ENCODE data around the gene KHDRBS1.
A peak's percentile ranks its signal among the peaks of the same experiment; 100 is the strongest.
"Not testable (repeated sequence)": the region's sequence is repeated elsewhere in the genome, so short reads cannot be mapped to it uniquely, and the experiment has no call there.

Gene KHDRBS1

DNA sequence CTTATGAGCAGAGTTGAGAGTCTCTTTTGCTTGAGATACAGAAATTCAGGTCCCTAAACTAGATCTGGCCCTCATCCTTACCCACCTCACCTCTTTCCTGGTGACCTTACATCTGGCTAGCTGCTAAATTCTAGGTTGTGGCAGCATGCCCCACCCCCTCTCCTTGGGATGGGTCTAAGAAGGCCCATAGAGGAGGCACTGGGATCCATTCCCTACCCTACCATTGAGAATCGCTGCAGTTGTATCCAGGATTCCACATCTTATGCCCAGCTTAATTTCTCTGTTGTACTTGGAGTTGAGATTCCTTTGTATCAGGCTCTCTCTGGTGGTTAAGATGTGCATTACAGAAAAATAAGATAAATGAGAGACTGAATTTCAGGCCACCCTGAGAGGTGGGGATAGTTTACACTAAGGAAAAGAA lies 49.6 kb downstream of the KHDRBS1 start:
- no peak for DNase-seq (ENCODE audit: low read depth in 3 of 3, low spot score in 1 of 3)

DNA sequence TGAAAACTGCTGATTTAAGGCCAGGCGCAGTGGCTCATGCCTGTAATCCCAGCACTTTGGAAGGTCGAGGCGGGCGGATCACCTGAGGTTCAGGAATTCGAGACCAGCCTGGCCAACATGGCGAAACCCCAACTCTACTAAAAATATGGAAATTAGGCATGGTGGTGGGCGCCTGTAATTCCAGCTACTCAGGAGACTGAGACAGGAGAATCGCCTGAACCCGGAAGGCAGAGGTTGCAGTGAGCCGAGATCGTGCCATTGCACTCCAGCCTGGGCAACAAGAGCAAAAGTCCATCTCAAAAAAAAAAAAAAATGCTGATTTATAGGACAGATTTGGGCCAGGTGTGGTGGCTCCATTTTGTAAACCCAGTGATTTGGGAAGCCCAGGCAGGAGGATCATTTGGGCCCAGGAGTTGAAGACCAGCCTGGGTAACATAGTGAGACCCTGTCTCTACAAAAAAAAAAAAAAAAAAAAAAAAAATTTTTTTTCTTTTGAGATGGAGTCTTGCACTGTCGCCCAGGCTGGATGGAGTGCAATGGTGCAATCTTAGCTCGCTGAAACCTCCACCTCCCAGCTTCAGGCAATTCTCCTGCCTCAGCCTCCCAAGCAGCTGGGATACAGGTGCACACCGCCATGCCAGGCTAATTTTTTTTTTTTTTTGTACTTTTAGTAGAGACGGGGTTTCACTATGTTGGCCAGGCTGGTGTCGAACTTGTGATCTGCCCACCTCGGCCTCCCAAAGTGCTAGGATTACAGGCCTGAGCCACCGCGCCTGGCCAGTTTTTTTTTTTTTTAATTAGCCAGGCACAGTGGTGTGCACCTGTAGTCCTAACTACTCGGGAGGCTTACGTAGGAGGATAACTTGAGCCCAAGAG lies 52.2 kb downstream of the KHDRBS1 start:
- DNase-seq (ENCODE audit: low read depth in 3 of 3, low spot score in 1 of 3): not testable (repeated sequence)

DNA sequence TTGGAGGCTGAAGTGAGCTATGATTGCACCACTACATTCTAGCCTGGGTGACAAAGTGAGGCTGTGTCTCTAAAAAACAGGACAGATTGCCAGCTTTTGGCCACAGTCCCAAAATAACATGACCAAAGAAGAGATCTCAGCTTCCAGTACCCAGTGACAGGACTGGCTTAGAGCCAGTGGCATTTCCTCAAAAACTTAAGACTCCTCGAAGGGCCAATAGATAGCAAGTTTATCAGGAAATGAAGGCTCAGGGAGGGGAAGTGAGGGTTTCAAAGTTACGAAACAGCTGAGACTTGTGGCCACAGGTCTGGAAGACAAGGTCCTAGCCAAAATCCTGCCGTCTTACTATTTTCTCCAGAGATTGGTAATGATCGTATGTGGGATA lies 52.8 kb downstream of the KHDRBS1 start:
- DNase-seq (ENCODE audit: low read depth in 3 of 3, low spot score in 1 of 3): no peak

DNA sequence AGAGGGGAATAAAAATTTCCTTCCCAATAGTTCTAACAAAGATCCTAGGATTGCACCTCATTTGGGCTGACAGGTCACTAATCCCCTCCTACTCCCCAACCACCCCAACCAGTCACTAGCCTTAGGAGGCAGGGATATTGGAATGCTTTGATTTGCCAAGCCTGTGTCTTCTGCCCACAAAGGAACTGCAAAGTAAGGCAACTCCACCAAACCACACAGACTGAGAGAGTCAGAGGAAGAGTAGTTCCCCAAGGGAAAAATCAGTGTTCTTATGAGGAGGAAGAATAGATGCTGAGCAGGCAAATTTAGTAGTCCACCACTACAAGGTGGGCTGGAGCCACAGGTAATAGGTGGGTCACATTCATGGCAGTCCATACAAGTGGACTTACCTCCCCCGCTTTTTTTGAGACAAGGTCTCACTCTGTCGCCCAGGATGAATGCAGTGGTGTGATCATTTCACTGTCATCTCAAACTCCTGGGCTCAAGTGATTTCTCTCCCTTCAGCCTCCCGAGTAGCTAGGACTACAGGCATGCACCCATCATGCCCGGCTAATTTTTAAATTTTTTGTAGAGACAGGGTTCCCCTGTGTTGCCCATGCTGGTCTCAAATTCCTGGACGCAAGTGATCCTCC lies 55.4 kb downstream of the KHDRBS1 start:
- DNase-seq (ENCODE audit: low read depth in 3 of 3, low spot score in 1 of 3): no peak

DNA sequence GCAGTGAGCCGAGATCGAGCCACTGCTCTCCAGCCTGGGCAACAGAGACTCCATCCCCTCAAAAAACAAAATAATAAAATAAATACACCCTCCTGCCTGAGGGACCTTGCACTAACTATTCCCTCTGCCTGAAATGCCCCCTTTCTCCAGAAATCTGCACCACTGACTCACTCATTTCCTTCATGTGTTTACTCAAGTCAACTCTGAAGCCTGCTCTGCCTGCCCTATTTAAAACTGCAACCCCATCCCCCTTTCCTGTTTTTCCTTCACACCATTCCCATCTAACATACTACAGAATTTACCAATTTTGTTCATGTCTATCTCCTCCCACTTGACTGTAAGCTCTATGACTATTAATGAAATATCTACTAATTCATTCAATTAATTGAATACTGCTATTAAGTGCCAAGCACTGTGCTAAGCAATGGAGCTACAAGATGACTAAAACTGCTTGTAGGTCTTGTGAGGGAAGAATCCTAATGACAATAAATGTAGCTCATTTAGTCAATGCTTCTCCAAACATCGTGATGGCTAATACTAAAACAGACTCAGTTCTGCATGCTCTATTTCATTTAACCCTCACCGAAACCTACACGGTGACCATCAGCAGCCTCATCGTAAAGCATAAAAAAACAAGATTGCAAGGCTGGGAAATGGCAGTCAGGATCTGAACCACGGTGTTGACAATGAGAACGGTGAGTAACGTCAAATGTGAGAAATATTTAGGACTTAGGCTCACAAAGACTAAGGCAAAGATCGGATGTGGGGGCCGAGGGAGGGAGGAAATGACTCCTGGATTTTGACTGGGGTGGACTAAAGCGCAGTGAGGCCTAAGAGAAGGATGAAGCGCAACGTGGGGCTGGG lies 58.3 kb downstream of the KHDRBS1 start:
- DNase-seq (ENCODE audit: low read depth in 3 of 3, low spot score in 1 of 3): no peak

DNA sequence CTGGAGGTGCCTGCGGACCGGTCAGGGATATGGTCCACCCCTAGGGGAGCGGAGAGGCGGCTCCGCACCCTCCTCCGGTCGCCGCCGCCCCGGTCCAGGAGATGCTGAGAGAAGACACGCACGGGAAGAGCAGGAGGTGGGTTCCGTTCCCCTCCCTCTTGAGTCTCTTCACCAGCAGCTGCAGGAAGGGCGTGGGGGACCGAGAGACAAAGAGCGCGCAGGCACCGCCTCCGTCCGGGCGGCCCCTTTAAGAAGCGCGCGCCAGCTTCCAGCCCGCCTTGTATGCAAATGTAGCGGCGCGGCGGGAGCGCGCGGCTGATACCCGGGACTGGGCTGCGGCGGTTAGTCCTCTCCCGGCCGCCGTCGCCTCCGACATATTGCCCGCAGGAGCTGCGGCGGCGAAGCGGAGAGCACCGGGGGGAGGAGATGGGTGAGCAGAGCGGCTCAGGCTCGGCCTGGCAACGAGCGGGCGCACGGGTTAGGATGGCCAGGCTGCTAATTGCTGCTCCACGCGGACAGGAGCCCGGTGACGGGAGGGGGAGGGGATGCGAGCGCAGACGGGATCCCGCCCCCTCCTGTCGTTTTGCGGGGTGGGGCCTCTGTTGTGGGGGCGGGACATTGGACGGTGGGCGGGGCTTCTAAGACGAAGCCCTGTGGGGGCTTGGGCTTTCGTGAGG lies 59.1 kb downstream of the KHDRBS1 start, which contains the start of gene TMEM39B:
TSS of gene TMEM39B (plus strand) at position 318 of the 677 bp plus-strand sequence. CDS start at position 427, 109 bp downstream.
- peak; percentile 81 to 84 (median 82) for DNase-seq (ENCODE audit: low read depth in 3 of 3, low spot score in 1 of 3)

DNA sequence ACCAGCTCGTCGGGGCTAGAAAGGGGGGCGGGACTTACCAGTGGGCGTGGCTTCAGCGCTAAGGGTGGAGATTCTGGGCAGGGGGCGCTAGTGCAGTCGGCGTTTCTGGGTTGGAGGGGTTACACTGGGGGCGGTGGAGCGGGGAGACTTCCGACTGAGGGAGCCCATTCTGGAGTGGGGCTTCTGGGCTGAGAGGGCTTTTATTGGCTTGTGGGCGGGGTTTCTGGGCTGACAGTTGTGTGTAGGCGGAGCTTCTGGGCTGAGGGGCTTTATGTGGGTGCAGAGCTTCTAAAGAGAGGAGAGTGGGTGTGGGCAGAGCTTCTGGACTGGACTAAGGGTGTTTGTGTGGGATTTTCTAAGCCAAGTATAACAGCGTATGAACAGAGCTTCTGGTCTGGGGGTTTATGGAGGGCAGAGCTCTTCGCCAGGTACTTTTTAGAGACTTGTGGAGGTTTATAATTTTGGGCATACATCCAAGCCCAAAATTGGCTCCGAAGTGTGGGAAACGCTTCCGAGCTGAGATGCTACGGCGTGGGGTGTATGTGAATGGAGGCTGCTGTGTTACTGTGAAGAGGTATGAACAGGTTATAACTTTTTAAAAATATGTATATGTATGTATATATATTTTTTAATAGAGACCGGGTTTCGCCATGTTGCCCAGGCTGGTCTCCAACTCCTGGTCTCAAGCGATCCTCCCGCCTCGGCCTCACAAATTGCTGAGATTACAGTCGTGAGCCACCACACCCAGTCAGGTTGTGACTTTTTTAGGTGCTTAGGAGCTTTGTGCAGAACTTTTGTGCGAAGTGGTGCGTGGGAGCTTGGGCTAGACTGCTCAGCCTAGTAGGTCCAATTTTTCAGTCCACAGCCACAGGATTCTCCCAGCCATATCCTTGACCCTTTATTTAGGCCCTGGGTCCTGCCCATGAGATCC lies 59.9 kb downstream of the KHDRBS1 start:
- no peak for DNase-seq (ENCODE audit: low read depth in 3 of 3, low spot score in 1 of 3)

DNA sequence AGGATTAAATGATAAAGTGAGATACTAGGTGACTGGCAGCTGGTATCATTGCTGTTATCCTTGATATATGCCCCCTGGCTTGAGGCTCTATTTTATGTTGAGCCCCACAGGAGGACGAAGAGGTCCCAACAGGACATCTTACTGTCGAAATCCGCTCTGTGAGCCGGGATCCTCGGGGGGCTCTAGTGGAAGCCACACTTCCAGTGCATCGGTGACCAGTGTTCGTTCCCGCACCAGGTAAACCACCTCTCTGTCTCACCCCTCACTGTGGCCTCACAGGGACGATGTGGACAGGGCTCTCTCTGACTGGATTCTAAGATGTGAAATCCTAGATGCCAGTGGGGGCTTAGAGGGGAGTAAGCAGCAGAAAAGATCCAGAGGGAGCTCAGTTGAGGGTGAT lies 61.2 kb downstream of the KHDRBS1 start:
- no peak for DNase-seq (ENCODE audit: low read depth in 3 of 3, low spot score in 1 of 3)

DNA sequence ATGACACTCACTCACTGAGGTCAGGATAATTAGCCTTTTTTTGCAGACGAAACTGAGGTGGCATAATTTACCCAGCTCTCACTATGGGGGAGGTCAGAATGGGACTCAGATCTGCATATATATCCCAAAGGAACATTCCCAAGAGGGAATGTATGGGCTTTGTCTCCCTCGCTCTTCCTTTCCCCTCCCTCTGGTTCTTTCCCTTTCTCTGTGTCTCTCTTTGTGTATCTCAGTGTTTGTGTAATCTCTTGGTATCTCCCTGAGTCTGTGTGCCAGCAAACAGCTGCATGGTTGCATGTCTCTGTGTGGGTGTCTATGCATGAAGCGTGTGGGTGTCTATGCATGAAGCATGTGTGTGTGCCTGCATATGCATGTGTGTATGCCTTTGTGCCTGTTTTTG lies 63.8 kb downstream of the KHDRBS1 start:
- DNase-seq (ENCODE audit: low read depth in 3 of 3, low spot score in 1 of 3): no peak

DNA sequence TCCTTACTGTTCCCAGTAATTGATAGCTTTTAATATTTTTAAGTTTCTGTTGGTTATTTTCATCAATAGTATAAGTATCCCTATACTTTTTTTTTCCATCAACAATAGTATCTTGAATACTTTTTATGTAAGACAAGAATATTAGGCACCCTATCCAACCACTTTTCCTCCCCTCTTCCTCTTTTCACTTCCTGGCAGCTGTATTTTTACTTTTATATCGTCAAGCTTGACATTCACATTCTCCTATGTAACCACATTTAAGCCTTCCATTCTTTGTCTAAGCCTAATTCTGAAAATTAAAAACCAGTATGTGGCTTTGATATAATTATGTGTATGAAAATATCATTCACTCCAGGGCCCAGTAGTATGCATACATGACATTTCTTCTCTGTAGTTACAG lies 68.4 kb downstream of the KHDRBS1 start:
- no peak for DNase-seq (ENCODE audit: low read depth in 3 of 3, low spot score in 1 of 3)

DNA sequence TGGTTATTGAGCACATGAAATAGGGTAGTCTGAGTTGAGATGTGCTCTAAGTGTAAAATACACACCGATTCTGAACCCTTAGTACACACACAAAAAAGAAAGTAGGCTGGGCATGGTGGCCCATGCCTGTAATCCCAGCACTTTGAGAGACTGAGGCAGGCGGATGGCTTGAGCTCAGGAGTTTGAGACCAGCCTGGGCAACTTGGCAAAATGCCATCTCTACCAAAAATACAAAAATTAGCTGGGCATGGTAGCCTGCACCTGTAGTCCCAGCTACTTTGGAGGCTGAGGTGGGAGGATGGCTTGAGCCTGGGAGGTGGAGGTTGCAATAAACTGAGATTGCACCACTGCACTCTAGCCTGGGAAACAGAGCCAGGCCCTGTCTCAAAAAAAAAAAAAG lies 72.7 kb downstream of the KHDRBS1 start:
- DNase-seq (ENCODE audit: low read depth in 3 of 3, low spot score in 1 of 3): not testable (repeated sequence)

DNA sequence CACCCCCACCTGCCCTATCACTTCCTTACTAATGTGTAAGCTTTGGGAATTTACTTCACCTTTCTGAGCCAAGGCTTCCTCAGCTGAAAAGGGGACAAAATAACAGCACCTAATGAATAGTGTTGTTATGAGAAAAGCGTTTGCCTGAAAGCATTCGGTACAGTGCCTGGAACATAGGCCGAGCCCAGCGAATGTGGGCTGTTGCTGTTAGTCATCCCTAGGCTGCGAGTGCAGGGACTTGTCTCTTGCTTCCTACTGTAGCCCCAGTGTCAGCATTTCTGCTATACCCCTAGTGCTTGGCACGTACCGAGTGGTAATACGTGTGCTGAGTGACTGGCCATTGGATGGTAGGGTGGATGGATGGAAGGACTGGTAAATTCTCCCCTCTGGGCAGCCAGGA lies 77.5 kb downstream of the KHDRBS1 start:
- DNase-seq (ENCODE audit: low read depth in 3 of 3, low spot score in 1 of 3): no peak

DNA sequence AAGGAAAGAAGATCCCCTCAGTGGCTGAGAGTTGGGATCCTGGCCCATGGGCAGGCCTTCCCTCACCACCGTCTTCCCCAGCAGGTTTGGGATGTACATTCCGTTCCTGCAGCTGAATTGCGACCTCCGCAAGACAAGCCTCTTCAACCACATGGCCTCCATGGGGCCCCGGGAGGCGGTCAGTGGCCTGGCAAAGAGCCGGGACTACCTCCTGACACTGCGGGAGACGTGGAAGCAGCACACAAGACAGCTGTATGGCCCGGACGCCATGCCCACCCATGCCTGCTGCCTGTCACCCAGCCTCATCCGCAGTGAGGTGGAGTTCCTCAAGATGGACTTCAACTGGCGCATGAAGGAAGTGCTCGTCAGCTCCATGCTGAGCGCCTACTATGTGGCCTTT lies 77.9 kb downstream of the KHDRBS1 start:
- DNase-seq (ENCODE audit: low read depth in 3 of 3, low spot score in 1 of 3): no peak
